ENCODE data around the gene ATP5IF1.

The ATP5IF1 gene

DNA sequence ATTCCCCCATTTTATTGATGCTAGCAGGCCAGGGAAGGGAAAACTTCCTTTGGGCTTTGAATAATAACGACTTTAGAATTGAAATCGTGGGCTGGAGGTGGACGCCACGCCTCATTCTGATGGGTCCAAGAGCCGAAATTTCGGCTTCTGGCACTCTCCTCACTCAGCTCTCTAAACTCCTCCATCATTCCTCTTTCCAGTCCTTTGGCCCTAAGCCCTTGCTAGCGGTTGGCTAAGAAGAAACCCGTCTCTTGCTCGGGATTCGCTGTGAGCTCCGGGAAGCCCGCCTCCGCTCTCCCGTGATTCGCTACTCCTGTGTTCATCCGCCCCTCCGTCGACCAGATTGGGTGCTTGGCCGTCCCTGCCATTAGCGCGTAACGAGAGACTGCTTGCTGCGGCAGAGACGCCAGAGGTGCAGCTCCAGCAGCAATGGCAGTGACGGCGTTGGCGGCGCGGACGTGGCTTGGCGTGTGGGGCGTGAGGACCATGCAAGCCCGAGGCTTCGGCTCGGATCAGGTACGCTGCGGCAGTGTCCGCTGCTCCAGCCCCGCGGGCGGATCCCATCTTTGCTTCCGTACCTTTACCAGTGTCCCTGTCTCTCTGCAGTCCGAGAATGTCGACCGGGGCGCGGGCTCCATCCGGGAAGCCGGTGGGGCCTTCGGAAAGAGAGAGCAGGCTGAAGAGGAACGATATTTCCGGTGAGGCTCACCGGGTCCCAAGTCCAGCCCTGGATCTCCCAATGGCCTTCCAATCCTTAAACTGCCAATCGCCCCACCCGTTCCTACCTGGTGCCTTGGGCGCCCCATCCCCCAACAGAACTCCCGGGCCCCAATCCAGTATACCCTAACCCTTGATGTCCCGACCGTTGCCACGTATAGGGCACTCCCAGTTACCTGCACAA lies at the start of gene ATP5IF1:
ATP5IF1 (plus strand) TSS at position 370 of the 901 bp plus-strand sequence; CDS start at position 430, 60 bp downstream.
- DNase-seq: peak; percentile 98

GRCh38 chr1:28190337-28190979 lies 45.5 kb upstream of the ATP5IF1 start:
- no peak for DNase-seq

DNA sequence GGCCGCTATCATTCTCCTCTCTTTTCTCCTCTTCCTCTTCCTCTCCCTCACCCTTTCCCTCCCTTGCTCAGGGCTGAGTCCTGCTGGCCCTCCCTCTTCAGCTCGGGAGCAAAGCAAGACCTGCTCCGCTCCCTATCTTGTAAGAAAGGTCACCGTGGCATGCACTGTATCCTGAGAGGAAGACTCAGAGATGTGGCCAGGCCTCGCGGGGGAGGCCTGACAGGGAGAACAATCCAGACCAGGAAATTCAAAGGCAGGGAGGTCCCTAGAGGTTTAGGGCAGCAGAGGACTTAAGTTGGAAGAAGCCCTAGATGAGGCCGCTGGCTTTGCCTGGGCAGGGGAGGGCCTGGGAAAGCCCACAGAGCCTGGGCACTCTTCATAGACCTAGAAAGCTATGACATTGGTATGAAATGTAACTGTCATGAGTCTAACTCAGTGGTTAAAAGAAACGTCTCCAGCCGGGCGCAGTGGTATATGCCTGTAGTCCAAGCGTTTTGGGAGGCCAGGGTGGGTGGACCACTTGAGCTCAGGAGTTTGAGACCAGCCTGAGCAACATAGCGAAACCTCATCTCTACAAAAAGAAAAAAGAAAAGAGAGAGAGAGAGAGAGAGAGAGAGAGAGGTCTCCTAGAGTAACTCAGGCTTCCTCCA lies 44.8 kb upstream of the ATP5IF1 start:
- no peak for DNase-seq

DNA sequence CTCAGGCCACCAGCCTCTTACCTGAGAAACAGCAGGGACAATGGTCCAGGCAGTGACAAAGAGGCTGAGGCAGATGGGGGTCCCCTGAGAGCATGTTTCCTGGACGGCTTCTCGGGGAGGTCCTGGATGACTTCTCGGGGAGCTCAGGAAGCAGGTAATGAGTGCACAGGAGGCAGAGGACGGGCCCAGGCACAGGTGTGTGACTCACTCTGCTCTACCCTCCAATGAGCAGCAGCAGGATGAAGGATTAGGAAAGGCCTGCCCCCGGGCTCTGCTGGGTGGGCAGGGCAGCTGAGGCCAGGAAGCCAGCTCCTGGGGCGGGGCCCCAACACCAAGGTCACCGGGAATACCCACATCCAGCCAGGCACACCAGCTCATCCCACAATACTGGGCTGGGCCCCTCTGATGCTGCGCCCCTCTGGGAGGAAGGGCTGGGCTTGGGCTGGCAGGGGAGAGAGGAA lies 42.2 kb upstream of the ATP5IF1 start:
- DNase-seq: no peak

DNA sequence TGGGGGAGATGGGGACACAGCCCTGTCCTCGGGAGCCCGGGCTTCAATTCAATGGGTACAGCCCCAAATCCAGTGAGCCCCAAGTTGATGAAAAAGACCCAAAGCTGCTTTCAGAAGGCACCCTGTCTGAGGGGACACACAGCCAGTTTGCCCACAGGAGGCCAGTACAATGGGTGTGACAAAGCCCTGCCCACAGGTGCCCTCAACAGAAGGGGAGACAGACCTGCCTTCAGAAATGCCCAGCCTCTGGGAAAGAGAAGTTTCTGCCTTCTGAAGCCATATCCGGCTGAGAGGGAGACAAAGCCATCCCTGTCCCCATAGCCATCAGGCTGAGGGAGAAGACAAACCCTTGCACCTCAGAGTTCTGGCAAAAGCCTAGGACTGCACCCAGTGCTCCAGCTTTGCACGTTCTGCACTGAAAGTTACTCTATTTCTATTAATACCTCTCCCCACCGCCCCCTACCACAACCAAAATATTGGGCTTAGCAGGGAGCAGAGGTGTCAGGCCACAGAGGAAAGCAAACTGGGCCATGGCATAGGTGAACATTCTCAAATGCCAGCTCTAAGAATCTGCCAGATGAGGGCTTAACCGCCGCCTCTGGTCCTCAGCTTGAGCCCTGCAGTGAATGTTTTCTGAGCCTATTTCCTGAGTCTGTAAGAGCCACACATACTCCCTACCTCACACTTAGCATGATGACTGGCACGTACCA lies 41.4 kb upstream of the ATP5IF1 start:
- no peak for DNase-seq

DNA sequence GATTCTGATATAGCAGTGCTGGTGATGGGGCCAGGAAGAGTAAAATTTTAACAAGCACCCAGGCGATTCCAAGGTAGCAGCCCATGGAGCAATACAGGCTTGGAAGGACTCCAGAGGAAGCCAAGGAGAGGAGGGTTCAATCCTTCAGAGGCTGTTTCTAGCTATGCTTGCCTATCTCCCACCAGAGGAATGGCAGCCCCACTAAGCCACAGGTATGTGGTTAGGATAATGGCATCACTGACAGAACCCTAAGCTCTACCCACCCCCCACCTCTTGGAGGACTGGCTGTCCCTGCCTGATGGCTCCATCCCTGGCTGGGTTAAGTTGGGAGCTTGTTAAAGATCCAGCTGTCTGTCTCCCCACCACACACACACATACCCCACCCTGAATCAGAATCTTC lies 40.1 kb upstream of the ATP5IF1 start:
- no peak for DNase-seq

DNA sequence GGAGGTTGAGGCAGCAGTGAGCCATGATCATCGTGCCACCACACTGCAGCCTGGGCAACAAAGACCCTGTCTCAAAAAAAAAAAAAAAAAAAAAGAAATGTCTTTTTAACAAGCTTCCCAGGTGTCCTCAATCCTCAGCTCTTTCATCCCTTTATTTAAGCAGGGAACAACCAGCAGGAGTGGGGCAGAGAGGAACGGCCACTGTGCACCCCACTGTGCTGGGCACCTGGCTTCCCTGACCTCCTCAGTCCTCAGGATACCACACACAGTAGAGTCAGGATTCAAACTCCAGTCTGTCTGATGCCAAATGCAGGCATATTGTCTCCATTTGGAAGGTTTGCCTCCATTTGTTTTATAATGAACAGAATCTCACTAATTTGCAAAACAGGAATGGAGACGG lies 39.6 kb upstream of the ATP5IF1 start:
- no peak for DNase-seq

GRCh38 chr1:28197682-28198415 lies 38.1 kb upstream of the ATP5IF1 start:
- no peak for DNase-seq

GRCh38 chr1:28199328-28200233 lies 36.3 kb upstream of the ATP5IF1 start:
- DNase-seq: peak; percentile 96

- no peak for DNase-seq
Observed at GRCh38 chr1:28200234-28200873, 35.6 kb upstream of the ATP5IF1 start.

GRCh38 chr1:28205243-28205642 lies 30.7 kb upstream of the ATP5IF1 start:
- DNase-seq: no peak

DNA sequence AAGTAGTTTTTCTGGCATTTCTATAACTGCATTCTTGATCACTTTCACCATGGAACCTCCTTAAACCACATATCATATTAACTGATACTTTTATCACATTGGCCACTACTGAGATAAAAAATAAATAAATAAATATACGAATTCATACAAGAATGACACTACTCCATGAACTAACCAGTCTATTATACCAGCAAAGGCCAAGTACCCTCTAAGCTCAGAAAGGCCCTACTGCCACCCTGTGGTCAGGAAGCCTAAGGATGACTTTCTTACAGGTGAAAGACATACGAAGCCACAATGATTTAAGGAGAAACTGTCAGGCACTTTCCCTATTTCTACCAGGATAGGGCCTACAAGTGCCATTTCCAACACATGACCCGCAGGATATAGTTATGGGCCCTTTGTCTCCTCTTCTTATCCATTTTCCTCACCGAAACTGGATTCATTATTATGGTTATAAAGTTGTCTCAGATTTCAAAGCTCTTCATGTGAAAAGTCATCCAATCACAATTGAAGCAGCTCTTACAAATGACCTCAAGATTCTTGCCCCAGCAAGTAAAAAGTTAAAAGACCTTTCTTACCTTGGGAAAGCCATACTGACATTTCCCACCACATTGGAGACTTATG lies 27.0 kb upstream of the ATP5IF1 start:
- DNase-seq: peak; percentile 66

DNA sequence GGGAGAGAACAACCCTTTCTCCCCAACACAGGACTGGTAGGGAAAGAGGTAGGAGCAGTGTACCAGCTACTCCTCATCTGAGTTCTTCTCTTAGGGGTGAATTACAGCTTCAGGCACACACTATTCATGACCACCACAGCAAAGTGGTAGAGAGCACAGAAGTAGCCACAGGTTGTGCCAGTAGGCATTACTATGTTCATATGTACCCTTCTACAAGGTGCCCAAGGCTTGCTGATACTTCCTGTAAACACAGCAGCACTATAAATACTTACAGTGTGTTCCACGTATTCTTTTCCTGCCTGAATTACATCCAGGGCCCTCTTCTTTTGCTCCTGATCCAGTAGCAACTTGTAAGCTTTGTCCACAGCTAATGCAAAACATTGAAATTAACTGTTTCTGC lies 26.2 kb upstream of the ATP5IF1 start:
- no peak for DNase-seq

DNA sequence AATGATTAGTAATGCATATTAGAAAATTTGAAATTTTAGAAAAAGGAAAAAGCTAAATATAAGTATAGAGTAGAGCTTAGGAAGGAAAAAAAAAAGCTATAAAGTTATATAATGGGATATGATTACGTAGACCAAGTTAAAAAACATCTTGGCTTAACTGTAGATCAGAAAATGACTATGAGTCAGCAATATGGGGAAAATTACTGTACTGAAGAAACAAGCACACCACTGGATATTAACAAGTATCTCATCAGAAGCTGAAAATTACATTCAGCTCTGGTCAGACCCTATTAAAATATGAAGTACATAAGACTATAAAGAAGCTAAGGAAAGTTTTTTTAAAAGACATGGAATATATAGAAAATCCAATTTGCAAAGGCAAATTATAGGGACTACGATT lies 22.6 kb upstream of the ATP5IF1 start:
- DNase-seq: no peak

DNA sequence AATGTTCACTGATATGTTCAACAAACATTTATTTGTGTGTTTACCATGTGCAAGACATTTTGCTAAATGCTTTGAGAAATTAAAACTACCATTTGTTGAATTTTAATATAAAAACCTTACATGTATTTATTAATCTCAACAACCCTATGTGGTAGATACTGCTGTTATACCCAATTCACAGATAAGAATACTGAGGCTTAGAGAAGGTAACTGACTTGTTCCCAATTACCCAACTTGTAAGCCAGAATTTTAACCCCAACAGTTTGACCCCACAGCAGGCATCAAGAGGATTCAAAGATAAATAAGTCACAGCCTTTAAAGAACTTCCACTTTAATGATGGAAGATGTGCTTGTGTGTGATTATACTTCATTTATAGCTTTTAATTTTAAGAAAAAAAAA lies 6.8 kb upstream of the ATP5IF1 start:
- DNase-seq: no peak

GRCh38 chr1:28229996-28230395 lies 5.9 kb upstream of the ATP5IF1 start:
- no peak for DNase-seq

DNA sequence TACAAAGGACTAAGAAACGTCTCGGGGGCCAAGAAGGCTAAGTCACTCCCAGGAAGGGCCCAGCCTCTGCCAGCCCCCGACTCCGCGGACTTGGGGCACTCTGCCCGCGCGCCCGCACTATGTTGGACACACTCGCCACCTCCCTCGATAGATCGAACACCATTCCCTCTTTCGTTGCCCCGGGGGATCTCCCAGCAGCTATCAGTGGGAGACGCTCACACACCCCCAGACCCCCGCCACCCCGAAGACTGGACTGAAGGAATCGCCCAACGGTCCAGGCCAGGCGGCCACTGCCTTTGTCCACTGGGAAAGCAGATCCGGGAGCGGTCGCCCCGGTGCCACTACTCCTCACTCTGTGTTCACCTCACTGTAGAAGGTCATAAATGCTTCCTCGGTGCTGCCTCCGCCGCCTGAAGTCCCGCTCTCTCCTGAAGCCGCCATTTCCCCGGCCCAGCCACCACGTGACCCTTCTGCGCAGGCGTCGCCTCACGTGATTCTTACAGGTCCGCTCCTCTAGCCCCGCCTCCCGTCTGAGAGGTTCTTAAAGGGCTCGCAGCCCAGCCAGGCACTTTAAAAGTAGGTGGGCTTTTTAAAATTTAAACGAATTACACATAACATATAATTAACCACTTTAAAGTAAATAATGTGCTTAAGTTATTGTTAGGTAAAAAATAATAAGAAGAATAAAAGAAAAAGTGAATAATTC lies 3.2 kb upstream of the ATP5IF1 start, which contains the start of gene DNAJC8:
DNAJC8 (minus strand) TSS at position 472 of the 706 bp plus-strand sequence; CDS start at position 441, 31 bp downstream.
- peak; percentile 94 for DNase-seq

GRCh38 chr1:28233264-28233606 lies 2.7 kb upstream of the ATP5IF1 start:
- no peak for DNase-seq

DNA sequence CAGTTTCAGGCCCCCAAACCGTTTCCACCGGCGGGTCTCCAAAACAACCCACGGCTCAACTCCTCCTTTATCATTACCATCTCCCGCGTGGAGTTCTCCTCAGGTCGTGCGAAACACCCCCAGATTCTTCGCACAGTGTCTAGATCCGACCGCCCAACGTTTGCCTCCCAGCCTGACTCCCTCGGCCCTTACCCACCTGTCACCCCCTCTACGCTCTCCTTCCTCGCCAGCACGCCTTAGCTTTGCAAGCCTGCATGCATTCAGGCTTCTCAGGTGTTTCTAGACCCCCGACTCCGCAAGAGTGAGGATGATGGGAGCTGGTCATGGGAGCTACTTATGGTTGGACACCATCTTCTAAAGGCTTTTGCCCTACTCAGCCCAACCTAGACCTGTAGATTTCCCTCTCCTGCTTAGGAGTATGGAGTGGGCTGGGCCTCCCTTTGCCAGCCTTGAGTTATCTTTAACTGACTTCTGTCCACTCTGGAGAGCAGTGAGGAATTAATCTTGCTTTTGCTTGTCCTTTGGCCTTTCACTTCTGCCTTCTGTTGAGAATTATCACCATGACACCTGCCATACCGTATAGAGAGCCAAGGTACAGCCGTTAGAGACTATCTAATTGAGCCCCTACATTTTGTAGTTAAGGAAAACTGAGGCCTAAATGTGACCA lies 865 bp downstream of the ATP5IF1 start:
- DNase-seq: no peak
